ENCODE measurements around the gene MBLAC1. TPM values are rescaled to one million over a fixed set of nuclear protein-coding genes. Genes with fewer than 3 reads are reported as not detected.
A peak's percentile ranks its signal among the peaks of the same experiment; 100 is the strongest.

MBLAC1 gene
- total and polyA plus RNA-seq, 9 of the 15 experiments (the other 6 are each of a cell fraction or from before 2014, with no cell fraction given) = 0.03 to 3.1 (median 0.52) TPM

DNA sequence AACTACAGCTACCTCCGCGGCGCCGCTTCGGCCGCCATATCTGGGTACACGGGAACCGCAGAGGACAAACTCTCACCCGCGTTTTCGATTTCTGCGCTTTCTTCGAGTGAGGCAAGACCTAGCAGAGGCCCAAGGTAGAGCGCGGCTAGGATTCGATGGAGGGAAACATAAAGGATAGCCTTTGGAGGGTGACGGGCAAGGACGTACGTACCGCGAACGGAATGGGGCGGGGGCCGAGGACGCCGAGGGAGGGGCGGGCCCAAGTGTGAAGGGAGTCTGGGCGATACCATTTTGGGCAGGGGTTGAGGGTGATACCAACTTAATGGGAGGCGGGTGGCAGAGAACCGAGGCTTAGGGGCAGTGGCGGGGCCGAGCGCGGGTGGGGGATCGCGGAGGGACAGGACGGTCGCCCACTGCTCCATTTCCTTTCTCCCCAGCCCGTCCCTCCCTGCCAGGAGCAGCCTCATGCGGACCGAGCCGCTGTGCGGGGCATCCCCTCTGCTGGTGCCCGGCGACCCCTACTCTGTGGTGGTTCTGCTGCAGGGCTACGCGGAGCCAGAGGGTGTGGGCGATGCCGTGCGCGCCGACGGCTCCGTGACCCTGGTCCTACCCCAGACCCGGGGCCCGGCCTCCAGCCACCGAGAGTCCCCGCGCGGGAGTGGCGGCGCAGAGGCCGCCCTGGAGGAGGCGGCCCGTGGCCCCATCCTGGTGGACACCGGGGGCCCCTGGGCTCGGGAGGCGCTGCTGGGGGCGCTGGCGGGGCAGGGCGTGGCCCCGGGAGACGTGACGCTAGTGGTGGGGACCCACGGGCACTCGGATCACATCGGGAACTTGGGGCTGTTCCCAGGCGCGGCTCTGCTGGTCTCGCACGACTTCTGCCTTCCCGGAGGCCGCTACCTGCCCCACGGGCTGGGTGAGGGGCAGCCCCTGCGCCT is at the start of gene MBLAC1 (continued):
- TF ChIP-seq, protein P1, sequence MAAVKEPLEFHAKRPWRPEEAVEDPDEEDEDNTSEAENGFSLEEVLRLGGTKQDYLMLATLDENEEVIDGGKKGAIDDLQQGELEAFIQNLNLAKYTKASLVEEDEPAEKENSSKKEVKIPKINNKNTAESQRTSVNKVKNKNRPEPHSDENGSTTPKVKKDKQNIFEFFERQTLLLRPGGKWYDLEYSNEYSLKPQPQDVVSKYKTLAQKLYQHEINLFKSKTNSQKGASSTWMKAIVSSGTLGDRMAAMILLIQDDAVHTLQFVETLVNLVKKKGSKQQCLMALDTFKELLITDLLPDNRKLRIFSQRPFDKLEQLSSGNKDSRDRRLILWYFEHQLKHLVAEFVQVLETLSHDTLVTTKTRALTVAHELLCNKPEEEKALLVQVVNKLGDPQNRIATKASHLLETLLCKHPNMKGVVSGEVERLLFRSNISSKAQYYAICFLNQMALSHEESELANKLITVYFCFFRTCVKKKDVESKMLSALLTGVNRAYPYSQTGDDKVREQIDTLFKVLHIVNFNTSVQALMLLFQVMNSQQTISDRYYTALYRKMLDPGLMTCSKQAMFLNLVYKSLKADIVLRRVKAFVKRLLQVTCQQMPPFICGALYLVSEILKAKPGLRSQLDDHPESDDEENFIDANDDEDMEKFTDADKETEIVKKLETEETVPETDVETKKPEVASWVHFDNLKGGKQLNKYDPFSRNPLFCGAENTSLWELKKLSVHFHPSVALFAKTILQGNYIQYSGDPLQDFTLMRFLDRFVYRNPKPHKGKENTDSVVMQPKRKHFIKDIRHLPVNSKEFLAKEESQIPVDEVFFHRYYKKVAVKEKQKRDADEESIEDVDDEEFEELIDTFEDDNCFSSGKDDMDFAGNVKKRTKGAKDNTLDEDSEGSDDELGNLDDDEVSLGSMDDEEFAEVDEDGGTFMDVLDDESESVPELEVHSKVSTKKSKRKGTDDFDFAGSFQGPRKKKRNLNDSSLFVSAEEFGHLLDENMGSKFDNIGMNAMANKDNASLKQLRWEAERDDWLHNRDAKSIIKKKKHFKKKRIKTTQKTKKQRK (IDR thresholded peaks at IDR 0.05; ENCODE audit: borderline replicate concordance, low read depth, low read length) = no peak
- TF ChIP-seq SREBF2 (CRISPR knock-in tag; IDR thresholded peaks at IDR 0.05) (no peak), MYBL2 (IDR thresholded peaks at IDR 0.05; ENCODE audit: low read depth) (no peak), MYBL2 (CRISPR knock-in tag; IDR thresholded peaks at IDR 0.05; ENCODE audit: borderline replicate concordance) (no peak), MCM2 (IDR thresholded peaks at IDR 0.05; ENCODE audit: low read depth) (no peak), SREBF1 (IDR thresholded peaks at IDR 0.05; ENCODE audit: borderline replicate concordance, low read depth, low read length) (peak; percentile 65; the same call in 1 of the 2 replicates), CTBP1 (IDR thresholded peaks at IDR 0.05; ENCODE audit: borderline replicate concordance) (peak; percentile 31), NR2C1 (IDR thresholded peaks at IDR 0.05) (peak; percentile 21; the same call in 1 of the 2 replicates), NR2C1 (tag; IDR thresholded peaks at IDR 0.05) (0 out of 2 replicates have a peak, but pooled peaks have one; percentile 37)
- TF ChIP-seq, protein P2, sequence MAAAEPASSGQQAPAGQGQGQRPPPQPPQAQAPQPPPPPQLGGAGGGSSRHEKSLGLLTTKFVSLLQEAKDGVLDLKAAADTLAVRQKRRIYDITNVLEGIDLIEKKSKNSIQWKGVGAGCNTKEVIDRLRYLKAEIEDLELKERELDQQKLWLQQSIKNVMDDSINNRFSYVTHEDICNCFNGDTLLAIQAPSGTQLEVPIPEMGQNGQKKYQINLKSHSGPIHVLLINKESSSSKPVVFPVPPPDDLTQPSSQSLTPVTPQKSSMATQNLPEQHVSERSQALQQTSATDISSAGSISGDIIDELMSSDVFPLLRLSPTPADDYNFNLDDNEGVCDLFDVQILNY (CRISPR knock-in tag; IDR thresholded peaks at IDR 0.05) = no peak
- TF ChIP-seq, protein P3, sequence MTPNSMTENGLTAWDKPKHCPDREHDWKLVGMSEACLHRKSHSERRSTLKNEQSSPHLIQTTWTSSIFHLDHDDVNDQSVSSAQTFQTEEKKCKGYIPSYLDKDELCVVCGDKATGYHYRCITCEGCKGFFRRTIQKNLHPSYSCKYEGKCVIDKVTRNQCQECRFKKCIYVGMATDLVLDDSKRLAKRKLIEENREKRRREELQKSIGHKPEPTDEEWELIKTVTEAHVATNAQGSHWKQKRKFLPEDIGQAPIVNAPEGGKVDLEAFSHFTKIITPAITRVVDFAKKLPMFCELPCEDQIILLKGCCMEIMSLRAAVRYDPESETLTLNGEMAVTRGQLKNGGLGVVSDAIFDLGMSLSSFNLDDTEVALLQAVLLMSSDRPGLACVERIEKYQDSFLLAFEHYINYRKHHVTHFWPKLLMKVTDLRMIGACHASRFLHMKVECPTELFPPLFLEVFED (CRISPR knock-in tag; conservative IDR thresholded peaks at IDR 0.05) = 0 out of 2 replicates have a peak, but pooled peaks have one; percentile 3
- TF ChIP-seq, protein P4, sequence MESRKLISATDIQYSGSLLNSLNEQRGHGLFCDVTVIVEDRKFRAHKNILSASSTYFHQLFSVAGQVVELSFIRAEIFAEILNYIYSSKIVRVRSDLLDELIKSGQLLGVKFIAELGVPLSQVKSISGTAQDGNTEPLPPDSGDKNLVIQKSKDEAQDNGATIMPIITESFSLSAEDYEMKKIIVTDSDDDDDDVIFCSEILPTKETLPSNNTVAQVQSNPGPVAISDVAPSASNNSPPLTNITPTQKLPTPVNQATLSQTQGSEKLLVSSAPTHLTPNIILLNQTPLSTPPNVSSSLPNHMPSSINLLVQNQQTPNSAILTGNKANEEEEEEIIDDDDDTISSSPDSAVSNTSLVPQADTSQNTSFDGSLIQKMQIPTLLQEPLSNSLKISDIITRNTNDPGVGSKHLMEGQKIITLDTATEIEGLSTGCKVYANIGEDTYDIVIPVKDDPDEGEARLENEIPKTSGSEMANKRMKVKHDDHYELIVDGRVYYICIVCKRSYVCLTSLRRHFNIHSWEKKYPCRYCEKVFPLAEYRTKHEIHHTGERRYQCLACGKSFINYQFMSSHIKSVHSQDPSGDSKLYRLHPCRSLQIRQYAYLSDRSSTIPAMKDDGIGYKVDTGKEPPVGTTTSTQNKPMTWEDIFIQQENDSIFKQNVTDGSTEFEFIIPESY (CRISPR knock-in tag; IDR thresholded peaks at IDR 0.05) = no peak
- TF ChIP-seq, protein P5, sequence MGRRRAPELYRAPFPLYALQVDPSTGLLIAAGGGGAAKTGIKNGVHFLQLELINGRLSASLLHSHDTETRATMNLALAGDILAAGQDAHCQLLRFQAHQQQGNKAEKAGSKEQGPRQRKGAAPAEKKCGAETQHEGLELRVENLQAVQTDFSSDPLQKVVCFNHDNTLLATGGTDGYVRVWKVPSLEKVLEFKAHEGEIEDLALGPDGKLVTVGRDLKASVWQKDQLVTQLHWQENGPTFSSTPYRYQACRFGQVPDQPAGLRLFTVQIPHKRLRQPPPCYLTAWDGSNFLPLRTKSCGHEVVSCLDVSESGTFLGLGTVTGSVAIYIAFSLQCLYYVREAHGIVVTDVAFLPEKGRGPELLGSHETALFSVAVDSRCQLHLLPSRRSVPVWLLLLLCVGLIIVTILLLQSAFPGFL (CRISPR knock-in tag; IDR thresholded peaks at IDR 0.05) = peak; percentile 98; the same call in 1 of the 2 replicates
- TF ChIP-seq, protein P6, sequence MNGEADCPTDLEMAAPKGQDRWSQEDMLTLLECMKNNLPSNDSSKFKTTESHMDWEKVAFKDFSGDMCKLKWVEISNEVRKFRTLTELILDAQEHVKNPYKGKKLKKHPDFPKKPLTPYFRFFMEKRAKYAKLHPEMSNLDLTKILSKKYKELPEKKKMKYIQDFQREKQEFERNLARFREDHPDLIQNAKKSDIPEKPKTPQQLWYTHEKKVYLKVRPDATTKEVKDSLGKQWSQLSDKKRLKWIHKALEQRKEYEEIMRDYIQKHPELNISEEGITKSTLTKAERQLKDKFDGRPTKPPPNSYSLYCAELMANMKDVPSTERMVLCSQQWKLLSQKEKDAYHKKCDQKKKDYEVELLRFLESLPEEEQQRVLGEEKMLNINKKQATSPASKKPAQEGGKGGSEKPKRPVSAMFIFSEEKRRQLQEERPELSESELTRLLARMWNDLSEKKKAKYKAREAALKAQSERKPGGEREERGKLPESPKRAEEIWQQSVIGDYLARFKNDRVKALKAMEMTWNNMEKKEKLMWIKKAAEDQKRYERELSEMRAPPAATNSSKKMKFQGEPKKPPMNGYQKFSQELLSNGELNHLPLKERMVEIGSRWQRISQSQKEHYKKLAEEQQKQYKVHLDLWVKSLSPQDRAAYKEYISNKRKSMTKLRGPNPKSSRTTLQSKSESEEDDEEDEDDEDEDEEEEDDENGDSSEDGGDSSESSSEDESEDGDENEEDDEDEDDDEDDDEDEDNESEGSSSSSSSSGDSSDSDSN (IDR thresholded peaks at IDR 0.05; ENCODE audit: borderline replicate concordance in 1 of 2, low read depth in 2 of 2, low read length in 2 of 2) = 0 out of 4 replicates have a peak, but pooled peaks have one; percentile 49 to 65
